IMR-90 (cell line): Measurements from ENCODE around the gene KRT82. TPM values are rescaled to one million over a fixed set of nuclear protein-coding genes. Genes with fewer than 3 reads are reported as not detected.

ENCODE experiments used
- ATAC-seq: fragments of 200-7000 bp; cut with Tn5 transposase; 2 replicates; pipeline ENCODE4 v1.9.1; 2020; ENCODE audit warnings: low read depth, mild to moderate bottlenecking, moderate library complexity
- BruUV-seq: library from RNA; stranded (reverse); fragments of 400-500 nt; replicated peaks from 2 replicates; lab custom pipeline; 2021; lab: Mats Ljungman, UMichigan
- CTCF ChIA-PET: fragments of 300-600 bp; formaldehyde crosslinking; extraction: SDS; loops from one replicate; lab custom pipeline; 2021; ENCODE audit warnings: antibody characterized with exemption; lab: Yijun Ruan, JAX
- POLR2A ChIA-PET: fragments of 300-600 bp; sonication (Branson Sonifier 250); formaldehyde crosslinking; loops from one replicate; lab custom pipeline; 2022; ENCODE audit warnings: antibody characterized with exemption; ENCODE audit not compliant: unreplicated experiment; lab: Charles Lee
- DNase-seq: peaks from one replicate; pipeline ENCODE4 v3.0.0; 2013
- H2AFZ ChIP-seq: replicated peaks from 2 replicates; pipeline ENCODE3; 2013; ENCODE audit warnings: low read length, mild to moderate bottlenecking; ENCODE audit not compliant: poor library complexity
- H2AK5ac ChIP-seq: 2 replicates; pipeline ENCODE4 v1.6.1; 2013; ENCODE audit warnings: low read depth, low read length, inconsistent platforms
- H2AK9ac ChIP-seq: replicated peaks from 2 replicates; pipeline ENCODE3; 2013; ENCODE audit warnings: mild to moderate bottlenecking, low read depth, low read length, moderate library complexity; ENCODE audit not compliant: poor library complexity
- H2BK120ac ChIP-seq: 2 replicates; pipeline ENCODE4 v1.6.1; 2013; ENCODE audit warnings: low read depth, low read length, inconsistent platforms
- H2BK15ac ChIP-seq: 3 replicates; pipeline ENCODE4 v1.6.1; 2013; ENCODE audit warnings: low read depth, low read length, inconsistent platforms
- H2BK20ac ChIP-seq: 2 replicates; pipeline ENCODE4 v1.6.1; 2013; ENCODE audit warnings: low read depth, mild to moderate bottlenecking, inconsistent platforms, low read length, moderate library complexity
- H2BK5ac ChIP-seq: 2 replicates; pipeline ENCODE4 v1.6.1; 2013; ENCODE audit warnings: mild to moderate bottlenecking, low read depth, low read length, inconsistent platforms; ENCODE audit not compliant: poor library complexity, severe bottlenecking
- H3K14ac ChIP-seq: replicated peaks from 2 replicates; pipeline ENCODE4 v1.6.1; 2013; ENCODE audit warnings: low read depth, low read length, inconsistent platforms
- H3K18ac ChIP-seq: 2 replicates; pipeline ENCODE4 v1.6.1; 2013; ENCODE audit warnings: low read depth, low read length, control low read depth
- H3K23ac ChIP-seq: 2 replicates; pipeline ENCODE4 v1.6.1; 2013; ENCODE audit warnings: low read depth, low read length, inconsistent platforms
- H3K27ac ChIP-seq: 2 replicates; pipeline ENCODE4 v1.5.1; 2013; ENCODE audit warnings: mild to moderate bottlenecking, control low read depth, low read length; ENCODE audit not compliant: insufficient read depth
- H3K27me3 ChIP-seq: 2 replicates; pipeline ENCODE4 v1.6.1; 2013; ENCODE audit warnings: low read length; ENCODE audit not compliant: control insufficient read depth, insufficient read depth
- H3K36me3 ChIP-seq: 2 replicates; pipeline ENCODE4 v1.6.1; 2013; ENCODE audit warnings: low read length, mixed read lengths; ENCODE audit not compliant: control insufficient read depth, insufficient read depth
- H3K4ac ChIP-seq: 2 replicates; pipeline ENCODE4 v1.6.1; 2013; ENCODE audit warnings: low read depth, low read length, inconsistent platforms
- H3K4me1 ChIP-seq: 2 replicates; pipeline ENCODE4 v1.6.1; 2013; ENCODE audit warnings: low read length, mixed read lengths; ENCODE audit not compliant: control insufficient read depth, insufficient read depth
- H3K4me2 ChIP-seq: 2 replicates; pipeline ENCODE4 v1.6.1; 2013; ENCODE audit warnings: low read depth, mild to moderate bottlenecking, control low read depth, low read length, moderate library complexity
- H3K4me3 ChIP-seq: 2 replicates; pipeline ENCODE4 v1.5.1; 2013; ENCODE audit warnings: low read depth, mild to moderate bottlenecking, control low read depth, low read length, moderate library complexity; ENCODE audit not compliant: insufficient read depth
- H3K56ac ChIP-seq: 2 replicates; pipeline ENCODE4 v1.6.1; 2013; ENCODE audit warnings: low read length, inconsistent platforms; ENCODE audit not compliant: insufficient read depth; ENCODE audit errors: extremely low read depth
- H3K79me1 ChIP-seq, 2 experiments: 2 replicates each; pipeline ENCODE4 v1.6.1; 2013; ENCODE audit warnings: low read length in 2 of 2, inconsistent platforms in 1 of 2, low read depth in 1 of 2
- H3K9ac ChIP-seq: 2 replicates; pipeline ENCODE4 v1.6.1; 2013; ENCODE audit warnings: low read depth, low read length, control low read depth
- H3K9me1 ChIP-seq: 2 replicates; pipeline ENCODE4 v1.6.1; 2013; ENCODE audit warnings: low read length, inconsistent platforms; ENCODE audit not compliant: insufficient read depth
- H3K9me3 ChIP-seq: 2 replicates; pipeline ENCODE4 v1.6.1; 2013; ENCODE audit warnings: low read length; ENCODE audit not compliant: control insufficient read depth, insufficient read depth
- H4K20me1 ChIP-seq: 2 replicates; pipeline ENCODE4 v1.6.1; 2013; ENCODE audit warnings: low read length, inconsistent platforms; ENCODE audit not compliant: insufficient read depth
- H4K5ac ChIP-seq: 2 replicates; pipeline ENCODE4 v1.6.1; 2013; ENCODE audit warnings: mild to moderate bottlenecking, low read depth, low read length, control low read depth
- H4K8ac ChIP-seq, 2 experiments: 2 replicates each; pipeline ENCODE4 v1.6.1; 2013; ENCODE audit warnings: low read depth in 2 of 2, low read length in 2 of 2, control low read depth in 1 of 2, inconsistent platforms in 1 of 2
- H4K91ac ChIP-seq: 2 replicates; pipeline ENCODE4 v1.6.1; 2013; ENCODE audit warnings: low read depth, low read length, inconsistent platforms; ENCODE audit not compliant: insufficient read depth
- BHLHE40 ChIP-seq: fragments of 150-350 bp; IDR thresholded peaks from 2 replicates; pipeline ENCODE4 v1.6.1; 2016; ENCODE audit warnings: mild to moderate bottlenecking, low read depth, low read length
- CEBPB ChIP-seq: IDR thresholded peaks from 2 replicates; pipeline ENCODE4 v1.6.1; 2012; ENCODE audit warnings: low read depth, low read length, improper control_type of control experiment
- CHD1 ChIP-seq: IDR thresholded peaks from 2 replicates; pipeline ENCODE4 v1.6.1; 2012; ENCODE audit warnings: low read depth, low read length, improper control_type of control experiment
- CTCF ChIP-seq: conservative IDR thresholded peaks from 2 replicates; pipeline ENCODE4 v1.5.1; 2012; ENCODE audit warnings: mild to moderate bottlenecking, low read depth, low read length, improper control_type of control experiment
- FOS ChIP-seq: fragments of 150-350 bp; IDR thresholded peaks from 2 replicates; pipeline ENCODE4 v1.6.1; 2016; ENCODE audit warnings: low read depth, low read length
- MAFK ChIP-seq: IDR thresholded peaks from 2 replicates; pipeline ENCODE4 v1.6.1; 2012; ENCODE audit warnings: low read depth, low read length, improper control_type of control experiment
- MAZ ChIP-seq: IDR thresholded peaks from 2 replicates; pipeline ENCODE4 v1.6.1; 2012; ENCODE audit warnings: low read depth, mild to moderate bottlenecking, low read length, improper control_type of control experiment, moderate library complexity, borderline replicate concordance
- MXI1 ChIP-seq: IDR thresholded peaks from 2 replicates; pipeline ENCODE4 v1.6.1; 2012; ENCODE audit warnings: low read depth, mild to moderate bottlenecking, low read length, moderate library complexity, borderline replicate concordance
- NFE2L2 ChIP-seq: fragments of 150-350 bp; IDR thresholded peaks from 2 replicates; pipeline ENCODE4 v1.6.1; 2016; ENCODE audit warnings: low read depth, mild to moderate bottlenecking, low read length
- POLR2A ChIP-seq: IDR thresholded peaks from 2 replicates; pipeline ENCODE4 v1.6.1; 2012; ENCODE audit warnings: mild to moderate bottlenecking, low read depth, low read length
- RAD21 ChIP-seq: IDR thresholded peaks from 2 replicates; pipeline ENCODE4 v1.6.1; 2012; ENCODE audit warnings: low read length, improper control_type of control experiment
- RCOR1 ChIP-seq: IDR thresholded peaks from 2 replicates; pipeline ENCODE4 v1.6.1; 2012; ENCODE audit warnings: mild to moderate bottlenecking, low read length, improper control_type of control experiment; ENCODE audit not compliant: insufficient replicate concordance
- RFX5 ChIP-seq: IDR thresholded peaks from 2 replicates; pipeline ENCODE4 v1.8.0; 2012; ENCODE audit warnings: low read depth, mild to moderate bottlenecking, low read length, moderate library complexity
- SMC3 ChIP-seq: fragments of 150-350 bp; IDR thresholded peaks from 2 replicates; pipeline ENCODE4 v1.6.1; 2016; ENCODE audit warnings: low read depth, mild to moderate bottlenecking, antibody characterized with exemption, low read length, moderate library complexity
- WGBS, 2 experiments: methylation state at CpG; one replicate each; pipeline versions ENCODE4 v1.1.5 to v1.1.7; 2013; ENCODE audit warnings: missing lambda C conversion rate in 2 of 2; ENCODE audit not compliant: insufficient read length in 1 of 2; ENCODE audit errors: extremely low coverage in 2 of 2; 5-methylcytosine and 5-hydroxymethylcytosine counted together
- dilution Hi-C: fragments of 300-500 bp; cut with HindIII; formaldehyde crosslinking; loops from one replicate; pipeline ENCODE4 v1.14.3; 2018; ENCODE audit warnings: low sequenced_read_pairs; ENCODE audit not compliant: unreplicated experiment
- in situ Hi-C: fragments of 300-500 bp; cut with MboI; formaldehyde crosslinking; loops from 3 replicates; pipeline ENCODE4 v1.14.3; 2019; ENCODE audit warnings: low sequenced_read_pairs, inconsistent platforms, mixed read lengths
- intact Hi-C: fragments of 100-400 bp; cut with micrococcal nuclease; formaldehyde crosslinking; loops from 2 replicates; pipeline ENCODE4 v1.10.0; 2022
- polyA plus RNA-seq, 3 experiments: library from polyadenylated mRNA; depleted of rRNA; stranded (reverse); fragments of >200 nt; gene quantifications; 2 replicates each; pipeline ENCODE4 v1.2.3, GENCODE V29; 2012; ENCODE audit warnings: low replicate concordance in 1 of 3
- total RNA-seq: library from RNA; depleted of rRNA; stranded (reverse); fragments of >200 nt; gene quantifications from 2 replicates; pipeline ENCODE4 v1.2.3, GENCODE V29; 2012
- TF ChIP-seq, protein P1 (sequence below): fragments of 150-350 bp; IDR thresholded peaks from 2 replicates; pipeline ENCODE4 v1.6.1; 2017; ENCODE audit warnings: mild to moderate bottlenecking, antibody characterized with exemption, low read length, low read depth
- TF ChIP-seq, protein P2 (sequence below): fragments of 150-350 bp; IDR thresholded peaks from 2 replicates; pipeline ENCODE4 v1.6.1; 2016; ENCODE audit warnings: low read depth, mild to moderate bottlenecking, low read length, moderate library complexity, borderline replicate concordance

KRT82 gene
- total and polyA plus RNA-seq, 2 of the 4 experiments (the other 2 are of a cell fraction): not detected

- DNase-seq: no peak
- no peak overlapping the region for H2AFZ ChIP-seq
- H3K9me3 ChIP-seq: no peaks in the 10 kb centered on the region
- H3K79me1 ChIP-seq: no peaks in the 10 kb centered on the region
- no peak overlapping the region for H3K9ac ChIP-seq
- ATAC-seq: no peak
- H3K18ac ChIP-seq: no peak overlapping the region
- intact Hi-C loops (no loop called here), in situ Hi-C loops (no loop called here), dilution Hi-C loops (no loop called here)
- no peak overlapping the region for H3K4me3 ChIP-seq
- no peaks in the 10 kb centered on the region for H3K4me1 ChIP-seq
- H2BK120ac ChIP-seq: no peak overlapping the region
- WGBS, 2 experiments: 78% methylated on average over 3 of the region's 5 CpGs; no CpG with 5 or more reads in 1 of the 2 experiments
- no peak overlapping the region for H3K56ac ChIP-seq
- H4K5ac ChIP-seq: no peak overlapping the region
- no peaks in the 10 kb centered on the region for H4K20me1 ChIP-seq
- BruUV-seq: no TSS peak
- no peak overlapping the region for H3K14ac ChIP-seq
- no peak overlapping the region for H2AK9ac ChIP-seq
- ChIA-PET POLR2A (no interaction called here), CTCF (no interaction called here)
- no peaks in the 10 kb centered on the region for H3K9me1 ChIP-seq
- no peak overlapping the region for H3K4me2 ChIP-seq
- no peak overlapping the region for H4K8ac ChIP-seq
- H3K27ac ChIP-seq: no peak overlapping the region
- H3K27me3 ChIP-seq: peaks cover 71% of the 10 kb centered on the region
- TF ChIP-seq RFX5 (no peak), BHLHE40 (no peak), MAZ (no peak), FOS (no peak), CTCF (no peak), CHD1 (no peak), RCOR1 (no peak), MAFK (no peak), POLR2A (no peak), CEBPB (no peak), NFE2L2 (no peak), SMC3 (no peak), MXI1 (no peak), RAD21 (no peak)
- TF ChIP-seq, protein P1, sequence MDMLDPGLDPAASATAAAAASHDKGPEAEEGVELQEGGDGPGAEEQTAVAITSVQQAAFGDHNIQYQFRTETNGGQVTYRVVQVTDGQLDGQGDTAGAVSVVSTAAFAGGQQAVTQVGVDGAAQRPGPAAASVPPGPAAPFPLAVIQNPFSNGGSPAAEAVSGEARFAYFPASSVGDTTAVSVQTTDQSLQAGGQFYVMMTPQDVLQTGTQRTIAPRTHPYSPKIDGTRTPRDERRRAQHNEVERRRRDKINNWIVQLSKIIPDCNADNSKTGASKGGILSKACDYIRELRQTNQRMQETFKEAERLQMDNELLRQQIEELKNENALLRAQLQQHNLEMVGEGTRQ: no peak
- TF ChIP-seq, protein P2, sequence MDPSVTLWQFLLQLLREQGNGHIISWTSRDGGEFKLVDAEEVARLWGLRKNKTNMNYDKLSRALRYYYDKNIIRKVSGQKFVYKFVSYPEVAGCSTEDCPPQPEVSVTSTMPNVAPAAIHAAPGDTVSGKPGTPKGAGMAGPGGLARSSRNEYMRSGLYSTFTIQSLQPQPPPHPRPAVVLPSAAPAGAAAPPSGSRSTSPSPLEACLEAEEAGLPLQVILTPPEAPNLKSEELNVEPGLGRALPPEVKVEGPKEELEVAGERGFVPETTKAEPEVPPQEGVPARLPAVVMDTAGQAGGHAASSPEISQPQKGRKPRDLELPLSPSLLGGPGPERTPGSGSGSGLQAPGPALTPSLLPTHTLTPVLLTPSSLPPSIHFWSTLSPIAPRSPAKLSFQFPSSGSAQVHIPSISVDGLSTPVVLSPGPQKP: no peak
- H4K91ac ChIP-seq: no peak overlapping the region
- no peak overlapping the region for H2AK5ac ChIP-seq
- H2BK5ac ChIP-seq: no peak overlapping the region
- no peak overlapping the region for H3K4ac ChIP-seq
- no peak overlapping the region for H3K23ac ChIP-seq
- no peaks in the 10 kb centered on the region for H3K36me3 ChIP-seq
- no peak overlapping the region for H2BK20ac ChIP-seq
- H2BK15ac ChIP-seq: no peak overlapping the region
Measured at GRCh38 chr12:52425466-52425865, 19.3 kb upstream of the KRT82 start.
